ENCODE measurements around the gene SOST. TPM values are rescaled to one million over a fixed set of nuclear protein-coding genes. Genes with fewer than 3 reads are reported as not detected.

SOST gene
- polyA plus RNA-seq, 4 donors: 0.86 to 67.8 (median 48.0) TPM

- DNase-seq (ENCODE audit: low read depth in 4 of 4, low spot score in 3 of 4): peak in 2 of 4 donors; percentile 16 to 28
These were observed 45.0 kb downstream of the SOST start for GRCh38 chr17:43713494-43714162.

- no peak for DNase-seq (ENCODE audit: low read depth in 4 of 4, low spot score in 3 of 4)
These were observed 46.2 kb downstream of the SOST start for GRCh38 chr17:43712397-43712796.

GRCh38 chr17:43710101-43710500, 48.5 kb downstream of the SOST start:
- DNase-seq (ENCODE audit: low read depth in 4 of 4, low spot score in 3 of 4): no peak

- DNase-seq (ENCODE audit: low read depth in 4 of 4, low spot score in 3 of 4): no peak
These were observed 49.4 kb downstream of the SOST start for GRCh38 chr17:43709210-43709609.

GRCh38 chr17:43707184-43707583, 51.4 kb downstream of the SOST start:
- DNase-seq (ENCODE audit: low read depth in 4 of 4, low spot score in 3 of 4): no peak

GRCh38 chr17:43706235-43706634, 52.4 kb downstream of the SOST start:
- no peak for DNase-seq (ENCODE audit: low read depth in 4 of 4, low spot score in 3 of 4)

Other genes starting within 250 kb of the SOST start
- gene ETV4, start 212.5 kb downstream of the SOST start, polyA plus RNA-seq (ENCODE audit: insufficient read length in 4 of 4): 10 to 100 TPM; 12.6 to 55.4 (median 34.3) TPM
- 10 to 100 TPM; 13.6 to 27.1 (median 17.7) TPM for gene MEOX1, start 96.9 kb downstream of the SOST start, polyA plus RNA-seq (ENCODE audit: insufficient read length in 4 of 4)
- gene DUSP3, start 20.2 kb upstream of the SOST start, polyA plus RNA-seq (ENCODE audit: insufficient read length in 4 of 4): 10 to 100 TPM; 27.6 to 67.8 (median 58.5) TPM
- gene CFAP97D1, start 21.6 kb upstream of the SOST start, polyA plus RNA-seq (ENCODE audit: insufficient read length in 4 of 4): under 1 TPM in 3 of 4 donors, not detected in 1; 0.04 to 0.11 (median 0.04) TPM
- 10 to 100 TPM in 2 of 4 donors, 1 to 10 TPM in 2; 8.0 to 15.3 (median 11.4) TPM for gene MPP3, start 74.4 kb upstream of the SOST start, polyA plus RNA-seq (ENCODE audit: insufficient read length in 4 of 4)
- 1 to 10 TPM in 1 of 4 donors, under 1 TPM in 3; 0.83 to 1.9 (median 0.92) TPM for gene CD300LG, start 88.4 kb upstream of the SOST start, polyA plus RNA-seq (ENCODE audit: insufficient read length in 4 of 4)
- 1 to 10 TPM; 5.8 to 7.7 (median 6.1) TPM for gene MPP2, start 148.7 kb upstream of the SOST start, polyA plus RNA-seq (ENCODE audit: insufficient read length in 4 of 4)
- gene PPY, start 183.7 kb upstream of the SOST start, polyA plus RNA-seq (ENCODE audit: insufficient read length in 4 of 4): under 1 TPM in 2 of 4 donors, not detected in 2; 0.34 to 0.43 TPM
- under 1 TPM in 2 of 4 donors, not detected in 2; 0.24 to 0.30 TPM for gene PYY, start 195.1 kb upstream of the SOST start, polyA plus RNA-seq (ENCODE audit: insufficient read length in 4 of 4)
- gene NAGS, start 245.8 kb upstream of the SOST start, polyA plus RNA-seq (ENCODE audit: insufficient read length in 4 of 4): 1 to 10 TPM in 3 of 4 donors, under 1 TPM in 1; 0.93 to 3.6 (median 2.8) TPM

Data from left renal pelvis (tissue), 4 donors.